Mesenchymal stem cell (in vitro differentiated cells and primary cell): ENCODE data around the gene SORCS3.

Experiments
- DNase-seq: peaks from one replicate; pipeline ENCODE4 v3.0.0-alpha.2; 2013
- H2AFZ ChIP-seq: one replicate; pipeline ENCODE4 v1.6.1; 2013; ENCODE audit warnings: low read depth, mild to moderate bottlenecking, control low read depth, inconsistent platforms, low read length, moderate library complexity
- H2AK5ac ChIP-seq: 2 replicates; pipeline ENCODE4 v1.6.1; 2013; ENCODE audit warnings: low read length, moderate library complexity, mild to moderate bottlenecking, inconsistent platforms; ENCODE audit not compliant: severe bottlenecking
- H2BK120ac ChIP-seq: one replicate; pipeline ENCODE4 v1.6.1; 2013; ENCODE audit warnings: low read depth, mild to moderate bottlenecking, inconsistent platforms, low read length, moderate library complexity
- H2BK12ac ChIP-seq, 2 experiments: one replicate each; pipeline ENCODE4 v1.6.1; 2013; ENCODE audit warnings: inconsistent platforms in 2 of 2, low read length in 2 of 2, mild to moderate bottlenecking in 2 of 2, moderate library complexity in 2 of 2, control low read depth in 1 of 2
- H2BK15ac ChIP-seq: one replicate; pipeline ENCODE4 v1.6.1; 2013; ENCODE audit warnings: mild to moderate bottlenecking, low read depth, inconsistent platforms; ENCODE audit not compliant: poor library complexity, severe bottlenecking
- H2BK5ac ChIP-seq: 2 replicates; pipeline ENCODE4 v1.6.1; 2013; ENCODE audit warnings: low read depth, mild to moderate bottlenecking, low read length, control low read depth, inconsistent platforms; ENCODE audit not compliant: poor library complexity, severe bottlenecking
- H3K14ac ChIP-seq, 2 experiments: one replicate each; pipeline ENCODE4 v1.6.1; 2013; ENCODE audit warnings: inconsistent platforms in 2 of 2, low read length in 2 of 2, control low read depth in 1 of 2, mild to moderate bottlenecking in 1 of 2, moderate library complexity in 1 of 2
- H3K18ac ChIP-seq, 2 experiments: one replicate each; pipeline ENCODE4 v1.6.1; 2013; ENCODE audit warnings: inconsistent platforms in 2 of 2, low read length in 2 of 2, control low read depth in 1 of 2, low read depth in 1 of 2, mild to moderate bottlenecking in 1 of 2
- H3K23ac ChIP-seq, 2 experiments: one replicate each; pipeline ENCODE4 v1.6.1; 2013; ENCODE audit warnings: inconsistent platforms in 2 of 2, low read length in 2 of 2, mild to moderate bottlenecking in 2 of 2, moderate library complexity in 2 of 2, control low read depth in 1 of 2
- H3K27ac ChIP-seq: 2 replicates; pipeline ENCODE4 v1.5.1; 2013; ENCODE audit warnings: mild to moderate bottlenecking, moderate library complexity, low read length, control low read depth, inconsistent platforms; ENCODE audit not compliant: poor library complexity, severe bottlenecking
- H3K27me3 ChIP-seq, 2 experiments: 2 replicates each; pipeline versions ENCODE4 v1.6.1 to v1.7.0; 2013; ENCODE audit warnings: low read length in 2 of 2, mild to moderate bottlenecking in 2 of 2, moderate library complexity in 2 of 2, control low read depth in 1 of 2, inconsistent platforms in 1 of 2; ENCODE audit not compliant: control insufficient read depth in 1 of 2, insufficient read depth in 1 of 2
- H3K36me3 ChIP-seq, 2 experiments: 2 replicates each; pipeline versions ENCODE4 v1.6.1 to v1.7.0; 2013; ENCODE audit warnings: low read length in 2 of 2, control low read depth in 1 of 2, inconsistent platforms in 1 of 2, low read depth in 1 of 2, mild to moderate bottlenecking in 1 of 2; ENCODE audit not compliant: insufficient read depth in 2 of 2, control insufficient read depth in 1 of 2
- H3K4ac ChIP-seq, 2 experiments: one replicate each; pipeline ENCODE4 v1.6.1; 2013; ENCODE audit warnings: inconsistent platforms in 2 of 2, low read length in 2 of 2, mild to moderate bottlenecking in 2 of 2, moderate library complexity in 2 of 2, control low read depth in 1 of 2, low read depth in 1 of 2
- H3K4me1 ChIP-seq: 2 replicates; pipeline ENCODE4 v1.6.1; 2013; ENCODE audit warnings: low read depth, low read length, control low read depth; ENCODE audit not compliant: control insufficient read depth, insufficient read depth
- H3K4me2 ChIP-seq: 2 replicates; pipeline ENCODE4 v1.6.1; 2013; ENCODE audit warnings: low read length, mild to moderate bottlenecking, inconsistent platforms; ENCODE audit not compliant: poor library complexity, severe bottlenecking
- H3K4me3 ChIP-seq, 2 experiments: 2 replicates each; pipeline versions ENCODE4 v1.5.1 to v1.7.0; 2013; ENCODE audit warnings: low read length in 2 of 2, mild to moderate bottlenecking in 2 of 2, control low read depth in 1 of 2, low read depth in 1 of 2; ENCODE audit not compliant: insufficient read depth in 1 of 2
- H3K79me1 ChIP-seq: replicated peaks from 2 replicates; pipeline ENCODE4 v1.6.1; 2013; ENCODE audit warnings: mild to moderate bottlenecking, control low read depth, low read length, inconsistent platforms; ENCODE audit not compliant: poor library complexity, severe bottlenecking
- H3K9ac ChIP-seq: 2 replicates; pipeline ENCODE4 v1.7.0; 2013; ENCODE audit warnings: mild to moderate bottlenecking, low read length, moderate library complexity
- H3K9me3 ChIP-seq: 2 replicates; pipeline ENCODE4 v1.7.0; 2013; ENCODE audit warnings: mild to moderate bottlenecking, low read length; ENCODE audit not compliant: control insufficient read depth
- H4K8ac ChIP-seq: one replicate; pipeline ENCODE4 v1.6.1; 2013; ENCODE audit warnings: inconsistent platforms, mild to moderate bottlenecking, low read length, moderate library complexity
- H4K91ac ChIP-seq: one replicate; pipeline ENCODE4 v1.6.1; 2013; ENCODE audit warnings: mild to moderate bottlenecking, low read length, inconsistent platforms
- WGBS: methylation state at CpG from one replicate; pipeline ENCODE4 v1.1.7; 2013; ENCODE audit warnings: mixed read lengths; 5-methylcytosine and 5-hydroxymethylcytosine counted together

Gene SORCS3

DNA sequence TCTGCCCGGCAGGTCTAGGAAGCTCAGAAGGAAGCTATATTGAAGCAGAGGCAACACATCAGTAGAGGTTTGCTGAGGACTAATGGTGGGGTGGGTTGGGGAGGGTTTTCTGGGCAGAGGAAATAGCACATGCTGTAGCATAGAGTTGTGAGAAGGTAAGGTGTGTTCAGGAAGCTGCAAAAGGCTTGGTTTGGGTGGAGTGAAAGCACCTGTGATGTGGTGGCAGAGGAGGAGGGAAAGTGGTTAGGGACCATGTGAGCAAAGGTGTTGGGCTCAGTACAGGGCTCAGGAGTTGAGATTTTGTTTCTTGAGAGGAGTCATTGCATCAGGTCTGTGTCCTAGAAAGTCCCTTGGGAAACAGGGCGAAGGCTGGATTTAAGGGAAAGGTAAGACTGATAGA is 294.6 kb downstream of the SORCS3 start:
- 63% methylated on average over 2 of the region's 2 CpGs for WGBS
- H2AK5ac ChIP-seq = no peak overlapping the region
- no peak overlapping the region for H2AFZ ChIP-seq
- no peak overlapping the region for H2BK120ac ChIP-seq
- H3K4me1 ChIP-seq = no peaks in the 10 kb centered on the region
- no peak for DNase-seq
- no peak overlapping the region for H3K4me3 ChIP-seq
- no peak overlapping the region for H2BK12ac ChIP-seq
- no peak overlapping the region for H2BK5ac ChIP-seq
- H3K18ac ChIP-seq = no peak overlapping the region
- no peaks in the 10 kb centered on the region for H3K79me1 ChIP-seq
- no peak overlapping the region for H4K8ac ChIP-seq
- no peak overlapping the region for H3K14ac ChIP-seq
- no peaks in the 10 kb centered on the region for H3K9me3 ChIP-seq
- no peak overlapping the region for H3K27ac ChIP-seq
- H3K4me2 ChIP-seq = no peak overlapping the region
- no peaks in the 10 kb centered on the region for H3K27me3 ChIP-seq
- H3K9ac ChIP-seq = no peak overlapping the region
- no peak overlapping the region for H4K91ac ChIP-seq
- no peak overlapping the region for H3K23ac ChIP-seq
- no peak overlapping the region for H2BK15ac ChIP-seq
- H3K4ac ChIP-seq = no peak overlapping the region
- no peaks in the 10 kb centered on the region for H3K36me3 ChIP-seq

DNA sequence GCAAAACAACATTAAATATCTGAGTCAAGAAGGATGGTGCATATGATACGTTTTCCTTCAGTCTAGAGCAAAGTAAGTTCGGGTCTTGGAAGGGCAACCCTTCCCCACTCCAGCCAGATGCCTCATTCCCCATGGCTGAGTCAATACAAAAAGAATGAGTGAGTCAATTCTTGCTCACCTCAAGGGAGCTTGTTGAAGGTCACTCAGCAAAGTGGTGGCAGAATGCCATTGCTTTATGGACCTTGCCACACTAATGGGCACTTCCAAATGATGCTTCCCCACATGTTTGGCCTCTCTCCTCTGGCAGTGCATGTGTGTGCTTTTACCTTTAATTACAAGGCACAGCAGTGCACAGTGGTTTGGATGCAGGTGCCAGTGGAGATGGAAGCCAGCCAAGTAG is 296.5 kb downstream of the SORCS3 start:
- Histone ChIP-seq H3K27ac (no peak overlapping the region), H2BK15ac (no peak overlapping the region), H3K4me3 (no peak overlapping the region), H4K91ac (no peak overlapping the region), H3K4me2 (no peak overlapping the region), H2BK120ac (no peak overlapping the region), H3K27me3 (no peaks in the 10 kb centered on the region), H3K23ac (no peak overlapping the region), H3K4ac (no peak overlapping the region), H2BK5ac (no peak overlapping the region), H3K9ac (no peak overlapping the region), H2AK5ac (no peak overlapping the region), H4K8ac (no peak overlapping the region), H3K18ac (no peak overlapping the region), H2BK12ac (no peak overlapping the region), H3K14ac (no peak overlapping the region), H3K36me3 (no peaks in the 10 kb centered on the region), H3K79me1 (no peaks in the 10 kb centered on the region), H2AFZ (no peak overlapping the region), H3K9me3 (no peaks in the 10 kb centered on the region), H3K4me1 (no peaks in the 10 kb centered on the region)
- WGBS = 41% methylated on average over 2 of the region's 2 CpGs
- DNase-seq = no peak

DNA sequence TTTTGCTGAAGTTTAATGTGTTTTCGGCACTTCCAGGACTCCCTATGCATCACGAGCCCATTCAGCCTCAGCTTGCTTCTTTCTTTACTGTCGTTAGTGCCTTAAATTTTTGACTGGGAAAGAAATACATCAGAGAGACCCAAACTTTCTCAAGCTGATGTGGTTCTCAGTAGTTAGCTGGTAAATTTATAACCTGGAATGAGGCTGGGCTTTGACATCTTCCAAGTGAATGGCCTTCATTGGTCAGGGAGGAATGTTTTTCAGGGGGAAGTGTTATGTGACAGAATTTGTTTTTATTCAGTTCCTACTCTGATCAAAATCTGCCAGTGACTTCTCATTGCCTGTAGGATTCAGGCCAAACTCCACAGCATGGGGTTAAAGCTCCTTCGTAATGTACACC is 296.9 kb downstream of the SORCS3 start:
- H3K23ac ChIP-seq = no peak overlapping the region
- H3K4me1 ChIP-seq = no peaks in the 10 kb centered on the region
- H2BK15ac ChIP-seq = no peak overlapping the region
- H2AK5ac ChIP-seq = no peak overlapping the region
- H3K36me3 ChIP-seq = no peaks in the 10 kb centered on the region
- H3K4ac ChIP-seq = no peak overlapping the region
- H3K4me3 ChIP-seq = no peak overlapping the region
- no peak overlapping the region for H3K4me2 ChIP-seq
- no peak overlapping the region for H3K27ac ChIP-seq
- no peak overlapping the region for H2BK12ac ChIP-seq
- H2AFZ ChIP-seq = no peak overlapping the region
- H4K8ac ChIP-seq = no peak overlapping the region
- H3K9me3 ChIP-seq = no peaks in the 10 kb centered on the region
- WGBS = 73% methylated on average over 4 of the region's 4 CpGs
- H3K9ac ChIP-seq = no peak overlapping the region
- no peak overlapping the region for H2BK5ac ChIP-seq
- no peaks in the 10 kb centered on the region for H3K79me1 ChIP-seq
- H3K27me3 ChIP-seq = no peaks in the 10 kb centered on the region
- no peak overlapping the region for H3K18ac ChIP-seq
- no peak overlapping the region for H4K91ac ChIP-seq
- DNase-seq = no peak
- H2BK120ac ChIP-seq = no peak overlapping the region
- no peak overlapping the region for H3K14ac ChIP-seq

DNA sequence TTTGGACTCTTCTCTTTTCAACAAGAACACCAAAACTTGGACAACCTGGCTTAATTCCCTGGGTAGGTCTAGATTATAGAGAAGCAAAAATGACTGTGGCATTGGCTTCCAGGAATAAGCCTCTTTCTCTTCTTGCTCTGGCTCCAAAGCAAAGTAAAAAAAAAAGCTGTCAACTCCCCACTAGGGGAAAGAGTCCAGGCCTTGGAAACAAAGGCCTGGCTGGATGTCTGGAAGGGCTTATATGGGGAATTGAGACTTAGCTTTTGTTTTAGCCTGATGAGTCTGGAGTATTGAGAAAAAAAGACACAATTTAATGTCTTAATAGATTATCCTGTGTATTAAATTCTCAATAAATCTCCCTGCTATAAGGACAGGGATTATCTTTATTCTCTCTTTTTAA is 300.6 kb downstream of the SORCS3 start:
- H3K27me3 ChIP-seq = no peaks in the 10 kb centered on the region
- H3K9ac ChIP-seq = no peak overlapping the region
- no peak overlapping the region for H3K14ac ChIP-seq
- H2BK12ac ChIP-seq = no peak overlapping the region
- H4K8ac ChIP-seq = no peak overlapping the region
- no peak overlapping the region for H2AK5ac ChIP-seq
- H3K23ac ChIP-seq = no peak overlapping the region
- H3K4ac ChIP-seq = no peak overlapping the region
- no peak overlapping the region for H3K27ac ChIP-seq
- H3K4me3 ChIP-seq = no peak overlapping the region
- H3K36me3 ChIP-seq = no peaks in the 10 kb centered on the region
- no peak overlapping the region for H2AFZ ChIP-seq
- DNase-seq = no peak
- H3K4me1 ChIP-seq = no peaks in the 10 kb centered on the region
- no peak overlapping the region for H2BK15ac ChIP-seq
- no peak overlapping the region for H3K4me2 ChIP-seq
- no peak overlapping the region for H4K91ac ChIP-seq
- no peaks in the 10 kb centered on the region for H3K9me3 ChIP-seq
- H2BK5ac ChIP-seq = no peak overlapping the region
- no peak overlapping the region for H2BK120ac ChIP-seq
- H3K79me1 ChIP-seq = no peaks in the 10 kb centered on the region
- H3K18ac ChIP-seq = no peak overlapping the region
